Activated T-cell treated with anti-CD3 and anti-CD28 coated beads for 48 hours (primary cell): ENCODE data around the gene YTHDF2.

Experiments
- DNase-seq: peaks from one replicate; pipeline ENCODE4 v3.0.0-alpha.2; 2020; ENCODE audit warnings: low read depth

YTHDF2 gene

DNA sequence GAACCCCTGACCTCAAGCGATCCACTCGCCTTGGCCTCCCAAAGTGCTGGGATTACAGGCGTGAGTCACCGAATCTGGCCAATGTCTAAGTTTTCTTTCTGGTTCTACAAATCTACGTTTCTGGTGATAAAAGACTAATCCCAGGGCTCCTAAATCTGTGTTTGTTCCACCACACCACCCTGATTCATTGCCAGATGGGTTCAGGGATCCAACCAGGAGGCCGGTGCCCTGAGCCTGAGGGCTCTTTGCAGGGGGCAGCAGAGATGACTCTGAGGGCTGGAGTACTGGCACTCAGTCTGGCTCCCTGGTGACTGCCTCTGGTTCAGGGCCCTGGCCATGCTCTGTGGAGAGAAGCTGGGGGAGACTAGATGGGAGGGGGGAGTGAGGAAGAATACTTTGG is 64.7 kb downstream of the YTHDF2 start:
- no peak for DNase-seq

DNA sequence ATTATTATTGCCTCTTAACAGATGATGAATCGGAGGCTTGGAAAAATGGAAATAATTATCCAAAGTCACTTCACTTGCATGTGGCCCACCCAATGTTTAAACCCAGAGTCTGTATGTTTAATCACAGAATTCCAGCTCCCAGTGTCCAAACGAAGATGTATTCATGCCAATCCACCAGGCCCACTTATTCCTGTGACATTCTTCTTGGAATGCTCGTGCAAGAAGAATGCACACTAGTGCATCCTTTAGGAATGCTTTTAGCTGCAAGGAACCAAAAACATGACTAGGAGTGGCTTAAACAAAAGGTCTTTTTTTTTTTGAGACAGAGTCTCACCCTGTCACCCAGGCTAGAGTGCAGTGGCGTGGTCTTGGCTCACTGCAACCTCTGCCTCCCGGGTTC is 66.3 kb downstream of the YTHDF2 start:
- DNase-seq, result no peak

DNA sequence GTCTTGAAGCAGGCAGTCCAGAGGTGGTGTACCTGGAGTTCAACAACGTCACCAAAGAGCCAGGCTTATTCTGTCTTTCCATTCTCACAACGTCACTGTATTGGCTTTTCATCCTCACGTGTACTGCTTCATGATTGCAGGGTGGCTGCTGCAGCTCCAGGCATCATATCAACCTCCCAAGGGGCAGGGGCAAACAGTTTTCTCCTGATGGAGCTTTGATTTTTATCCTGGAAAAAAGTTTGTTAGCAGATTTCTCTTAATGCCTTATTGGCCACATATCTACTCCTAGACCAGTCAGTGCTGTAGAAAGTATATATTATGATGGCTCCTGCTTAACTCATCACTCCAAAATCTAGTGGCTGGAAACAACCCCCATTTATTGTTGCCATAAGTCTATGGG is 66.9 kb downstream of the YTHDF2 start:
- no peak for DNase-seq

DNA sequence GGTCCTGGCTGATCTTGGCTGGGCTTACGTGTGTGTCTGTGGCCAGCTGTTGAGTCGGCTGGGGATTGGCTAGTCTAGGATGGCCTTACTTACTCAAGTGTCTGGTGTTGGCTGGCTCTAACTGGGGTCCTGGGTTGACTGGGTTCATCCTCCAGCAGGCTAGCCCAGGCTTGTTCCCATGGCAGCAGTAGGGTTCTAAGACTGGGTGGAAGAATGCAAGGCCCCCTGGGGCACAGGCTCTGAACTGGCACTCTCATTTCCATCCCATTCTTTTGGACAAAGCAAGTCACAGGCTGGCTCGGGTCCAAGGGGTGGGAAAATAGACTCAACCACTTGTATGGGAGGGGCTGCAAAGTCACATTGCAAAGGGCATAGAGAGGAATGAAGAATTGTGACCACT is 67.3 kb downstream of the YTHDF2 start:
- DNase-seq, result no peak

DNA sequence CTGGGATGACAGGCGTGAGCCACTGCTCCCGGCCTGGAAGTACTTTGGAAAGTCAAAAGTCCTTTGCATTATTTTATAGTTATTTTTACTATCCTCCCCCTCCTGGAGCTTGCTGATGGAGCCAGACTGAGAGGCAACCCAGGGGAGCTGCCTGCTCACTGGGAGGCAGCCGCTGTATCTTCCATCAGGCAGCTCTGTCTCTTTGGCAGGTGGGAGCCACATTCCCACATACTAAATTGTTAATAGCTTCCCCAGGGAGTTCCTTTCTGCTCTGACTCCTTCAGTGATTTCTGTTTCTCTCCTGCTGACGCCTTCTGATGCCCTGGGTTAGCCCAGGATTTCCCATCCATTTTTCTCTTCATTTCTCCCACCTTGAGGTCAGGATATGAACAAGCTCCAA is 70.3 kb downstream of the YTHDF2 start:
- no peak for DNase-seq

DNA sequence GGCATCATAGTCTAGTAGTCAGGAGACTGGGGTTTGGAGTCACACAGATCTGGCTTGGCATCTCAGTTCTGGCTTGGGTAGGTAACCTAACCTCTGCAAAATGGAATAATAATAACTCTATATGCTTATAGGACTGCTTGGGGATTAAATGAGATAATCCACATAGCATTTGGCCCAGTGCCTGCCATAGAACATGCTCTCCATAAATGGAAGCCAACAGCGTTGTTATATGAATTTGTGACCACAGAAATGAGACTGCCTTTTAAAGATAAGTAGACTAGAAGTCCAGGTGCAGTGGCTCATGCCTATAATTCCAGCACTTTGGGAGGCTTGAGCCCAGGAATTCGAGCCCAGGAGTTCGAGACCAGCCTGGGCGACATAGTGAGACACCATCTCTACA is 71.2 kb downstream of the YTHDF2 start:
- DNase-seq, result no peak

DNA sequence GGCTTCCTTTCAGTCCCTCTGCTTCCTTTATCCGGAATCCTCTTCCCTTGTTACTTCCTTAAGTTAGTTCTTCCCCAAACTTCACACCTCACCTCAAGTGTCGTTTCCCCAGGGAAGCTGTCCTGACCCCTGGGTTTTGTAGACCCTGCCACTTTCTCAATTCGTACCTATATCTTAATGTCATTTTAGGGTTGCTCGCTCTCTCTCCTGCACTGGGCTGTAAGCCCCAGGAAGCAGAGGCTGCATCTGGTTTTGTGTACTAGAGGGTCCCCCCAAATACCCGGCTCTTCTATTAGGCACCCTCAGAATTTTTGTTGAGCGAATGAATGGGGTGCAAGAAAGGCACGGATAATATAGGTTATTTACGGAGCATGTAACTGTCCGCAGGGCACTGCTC is 74.6 kb downstream of the YTHDF2 start:
- DNase-seq, result no peak

DNA sequence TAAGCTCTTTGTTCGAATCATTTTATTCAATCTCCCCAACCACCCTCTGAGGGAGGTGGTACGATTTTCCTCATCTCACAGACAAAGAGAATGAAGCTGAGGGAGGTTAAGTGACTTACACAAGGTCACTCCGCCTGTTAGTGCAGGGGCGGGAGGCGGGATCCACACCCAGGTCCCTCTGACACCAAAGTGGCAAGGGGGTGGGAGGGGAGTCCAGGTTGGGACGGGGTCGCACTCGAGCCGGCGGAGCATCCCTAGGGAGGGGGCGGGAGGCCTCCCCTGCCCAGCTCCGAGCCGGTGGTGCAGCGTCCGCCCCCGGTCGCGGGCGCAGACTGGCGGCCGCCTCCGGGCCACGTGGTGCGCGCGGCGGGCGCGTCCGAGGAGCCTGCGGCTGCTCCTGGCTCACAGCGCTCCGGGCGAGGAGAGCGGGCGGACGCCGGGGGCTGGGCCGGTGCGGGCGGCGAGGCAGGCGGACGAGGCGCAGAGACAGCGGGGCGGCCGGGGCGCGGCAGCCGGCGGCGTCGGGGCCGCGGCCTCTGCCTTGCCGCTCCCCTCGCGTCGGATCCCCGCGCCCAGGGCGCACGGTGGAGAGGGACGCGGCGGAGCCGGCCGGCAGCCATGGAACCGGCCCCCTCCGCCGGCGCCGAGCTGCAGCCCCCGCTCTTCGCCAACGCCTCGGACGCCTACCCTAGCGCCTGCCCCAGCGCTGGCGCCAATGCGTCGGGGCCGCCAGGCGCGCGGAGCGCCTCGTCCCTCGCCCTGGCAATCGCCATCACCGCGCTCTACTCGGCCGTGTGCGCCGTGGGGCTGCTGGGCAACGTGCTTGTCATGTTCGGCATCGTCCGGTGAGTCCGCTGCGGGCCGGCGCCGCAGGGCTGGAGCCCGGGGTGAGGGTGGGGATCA is 75.3 kb downstream of the YTHDF2 start, which contains the start of gene OPRD1:
OPRD1 (plus strand) TSS at position 405 of the 903 bp plus-strand sequence; CDS start at position 619, 214 bp downstream.
- DNase-seq, result no peak

DNA sequence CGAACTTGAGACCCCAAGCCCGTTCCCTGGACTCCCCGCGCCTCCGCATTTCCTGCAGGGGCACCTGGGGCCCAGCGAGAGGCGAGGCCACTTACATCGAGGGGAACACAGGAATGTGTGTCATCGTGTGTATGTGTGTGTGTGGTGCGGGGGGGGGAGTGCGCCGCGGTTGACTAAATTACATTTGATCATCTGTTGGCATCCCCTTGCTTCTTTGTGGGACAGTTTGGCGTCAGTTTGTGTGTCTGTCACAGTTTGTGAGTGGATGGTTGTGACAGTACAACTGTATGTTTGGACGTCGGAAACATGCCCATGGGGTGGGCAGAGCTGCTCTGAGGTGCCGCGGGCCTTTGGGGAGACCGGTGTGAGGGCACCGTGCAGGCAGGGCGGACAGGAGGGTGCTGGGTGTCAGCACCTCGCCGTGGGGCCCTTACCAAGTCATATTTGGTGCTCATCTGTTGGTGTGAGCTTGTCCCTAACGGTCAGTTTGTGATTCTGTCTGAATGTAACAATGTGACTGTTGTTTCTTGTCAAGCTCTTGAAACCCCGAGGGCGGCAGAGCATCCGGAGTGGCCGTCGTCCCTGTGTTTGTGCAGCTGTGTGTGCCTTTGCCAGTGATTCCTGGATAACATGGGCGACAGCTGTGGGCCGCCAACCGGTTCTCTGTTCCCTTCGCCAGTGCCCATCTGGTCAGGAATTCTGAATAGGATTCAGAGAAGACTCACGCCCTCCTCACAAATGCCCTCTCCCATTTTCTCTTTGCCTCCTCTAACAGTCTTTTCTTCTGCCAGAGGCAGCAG is 76.1 kb downstream of the YTHDF2 start:
- no peak for DNase-seq

DNA sequence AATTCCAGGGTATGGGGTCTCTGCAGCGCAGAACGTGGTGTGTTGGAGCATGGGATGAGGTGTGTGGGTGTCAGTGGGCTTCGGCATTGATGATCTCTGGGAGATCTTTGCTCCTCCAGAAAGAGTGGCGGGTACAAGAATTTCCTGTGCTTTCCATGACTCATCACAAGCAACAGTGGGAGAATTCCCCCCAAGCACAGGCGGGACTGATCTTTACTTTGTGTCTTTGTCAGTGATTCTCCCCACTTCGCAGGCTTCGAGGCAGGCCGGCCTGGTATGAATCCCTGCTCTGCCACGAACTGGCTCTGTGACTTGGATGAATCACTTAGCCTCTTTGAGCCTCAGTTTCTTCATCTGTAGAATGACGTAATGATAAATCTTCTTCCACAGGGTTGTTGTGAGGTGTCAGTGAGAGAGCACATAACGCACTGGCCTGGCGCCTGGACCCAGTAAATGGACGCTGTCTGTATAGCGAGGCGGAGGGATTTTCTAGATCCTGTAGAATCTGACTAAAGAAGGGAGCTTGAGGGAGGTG is 77.3 kb downstream of the YTHDF2 start:
- DNase-seq, result no peak

DNA sequence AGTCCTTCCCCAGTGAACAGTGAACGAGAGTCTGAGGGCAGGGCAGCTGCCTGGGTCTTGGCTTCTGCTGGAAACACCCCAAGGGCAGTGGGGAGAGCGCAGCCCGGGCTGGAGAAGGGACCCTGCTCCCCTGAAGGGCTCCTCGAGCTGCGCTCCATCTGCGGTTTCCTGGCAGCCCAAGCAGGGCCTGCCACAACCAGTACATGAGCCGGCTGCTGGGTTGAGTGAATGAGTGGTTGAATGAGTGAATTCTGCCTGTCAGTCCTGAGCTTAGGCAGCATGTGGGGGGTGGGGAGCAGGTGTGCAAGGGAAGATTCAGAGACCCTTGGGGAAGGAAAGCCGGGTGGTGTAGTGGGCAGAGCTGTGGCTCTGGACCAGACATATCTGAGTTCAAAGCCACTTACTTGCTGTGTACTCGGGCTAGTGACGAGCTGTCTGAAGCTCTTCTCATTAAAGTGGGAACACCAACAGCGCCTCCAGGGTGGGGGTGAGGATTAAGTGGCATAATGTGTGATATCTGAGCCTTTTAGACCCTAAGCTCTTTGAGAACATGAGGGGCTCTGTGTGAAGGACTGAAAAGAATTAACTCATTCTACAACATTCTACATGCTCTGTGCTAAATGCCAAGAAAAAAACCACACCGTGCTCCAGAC is 78.9 kb downstream of the YTHDF2 start:
- DNase-seq, result no peak

DNA sequence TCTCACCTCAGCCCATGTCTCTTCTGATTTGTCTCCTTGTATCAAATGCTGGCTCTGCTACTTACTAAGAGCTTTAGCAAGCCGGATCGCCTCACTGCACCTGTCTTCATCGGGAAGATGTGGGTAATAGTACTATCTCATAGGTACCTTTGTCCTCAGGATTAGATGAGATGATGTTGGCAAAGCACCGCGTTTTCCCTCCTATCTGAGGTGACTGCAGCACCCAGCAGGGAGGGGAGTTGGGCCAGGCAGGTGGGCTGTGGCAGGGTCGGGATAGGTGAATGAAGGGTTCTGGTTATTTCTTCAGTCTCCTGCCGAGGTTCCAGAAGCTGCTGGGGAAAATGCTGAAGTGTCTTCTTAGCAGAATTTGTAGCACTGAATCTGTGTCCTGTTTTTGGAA is 80.4 kb downstream of the YTHDF2 start:
- DNase-seq, result no peak

DNA sequence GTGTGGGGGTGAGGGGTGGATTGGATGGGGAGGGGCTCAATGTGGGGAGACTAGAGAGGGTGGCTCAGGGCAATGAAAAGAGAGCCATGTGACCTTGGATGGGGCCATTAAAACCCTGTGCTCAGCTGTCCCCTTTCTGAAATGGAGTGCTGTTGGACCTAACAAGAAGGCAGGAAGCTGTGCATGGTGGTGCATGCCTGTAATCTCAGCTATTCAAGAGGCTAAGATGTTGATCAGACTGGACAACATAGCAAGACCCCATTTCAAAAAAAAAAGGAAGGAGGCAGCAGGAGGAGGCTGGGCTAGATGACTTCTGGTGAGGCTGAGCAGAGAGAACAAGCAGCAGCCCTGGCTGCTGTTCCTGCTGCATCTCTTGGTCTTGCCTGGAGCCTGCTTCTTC is 82.3 kb downstream of the YTHDF2 start:
- no peak for DNase-seq
